H9 (cell line): Measurements from ENCODE around the gene ALDH2. TPM values are rescaled to one million over a fixed set of nuclear protein-coding genes. Genes with fewer than 3 reads are reported as not detected.

Experiments used
- DNase-seq: peaks from one replicate; pipeline ENCODE4 v3.0.0-alpha.2; 2017
- H2AFZ ChIP-seq: one replicate; pipeline ENCODE4 v1.6.1; 2013; ENCODE audit warnings: mild to moderate bottlenecking, low read length, control low read depth, moderate library complexity
- H2AK5ac ChIP-seq: 2 replicates; pipeline ENCODE4 v1.6.1; 2013; ENCODE audit warnings: low read length, control low read depth, mixed read lengths; ENCODE audit not compliant: insufficient read length
- H2BK120ac ChIP-seq: one replicate; pipeline ENCODE4 v1.6.1; 2013; ENCODE audit warnings: low read depth, mild to moderate bottlenecking, low read length, control low read depth, inconsistent platforms; ENCODE audit not compliant: poor library complexity, severe bottlenecking
- H2BK12ac ChIP-seq: 2 replicates; pipeline ENCODE4 v1.6.1; 2013; ENCODE audit warnings: low read length, control low read depth, mixed read lengths, low read depth; ENCODE audit not compliant: insufficient read length
- H2BK15ac ChIP-seq: 2 replicates; pipeline ENCODE4 v1.6.1; 2013; ENCODE audit warnings: low read depth, low read length, control low read depth
- H2BK20ac ChIP-seq: one replicate; pipeline ENCODE4 v1.6.1; 2013; ENCODE audit warnings: low read depth, mild to moderate bottlenecking, low read length, control low read depth, inconsistent platforms; ENCODE audit not compliant: poor library complexity, severe bottlenecking
- H2BK5ac ChIP-seq: 2 replicates; pipeline ENCODE4 v1.6.1; 2013; ENCODE audit warnings: low read length, control low read depth, mixed read lengths; ENCODE audit not compliant: insufficient read length
- H3K14ac ChIP-seq: 2 replicates; pipeline ENCODE4 v1.6.1; 2013; ENCODE audit warnings: low read length, control low read depth; ENCODE audit not compliant: insufficient read depth
- H3K18ac ChIP-seq: 2 replicates; pipeline ENCODE4 v1.6.1; 2013; ENCODE audit warnings: low read depth, mild to moderate bottlenecking, mixed read lengths, low read length, control low read depth; ENCODE audit not compliant: insufficient read length
- H3K23ac ChIP-seq: 2 replicates; pipeline ENCODE4 v1.6.1; 2013; ENCODE audit warnings: low read length, control low read depth, mixed read lengths, low read depth; ENCODE audit not compliant: insufficient read length
- H3K23me2 ChIP-seq: 2 replicates; pipeline ENCODE4 v1.6.1; 2013; ENCODE audit warnings: low read depth, mild to moderate bottlenecking, mixed read lengths, low read length, control low read depth; ENCODE audit not compliant: insufficient read length, poor library complexity, severe bottlenecking
- H3K27ac ChIP-seq: 2 replicates; pipeline ENCODE4 v1.5.1; 2013; ENCODE audit warnings: low read length, control low read depth, mixed read lengths, low read depth; ENCODE audit not compliant: insufficient read length
- H3K27me3 ChIP-seq: 2 replicates; pipeline ENCODE4 v1.6.1; 2013; ENCODE audit warnings: low read length, control low read depth, inconsistent platforms; ENCODE audit not compliant: insufficient read depth
- H3K4ac ChIP-seq: 2 replicates; pipeline ENCODE4 v1.6.1; 2013; ENCODE audit warnings: low read depth, mild to moderate bottlenecking, control low read depth, inconsistent platforms, low read length, moderate library complexity
- H3K4me1 ChIP-seq: 2 replicates; pipeline ENCODE4 v1.6.1; 2013; ENCODE audit warnings: low read length, control low read depth, inconsistent platforms; ENCODE audit not compliant: insufficient read depth
- H3K4me2 ChIP-seq: 2 replicates; pipeline ENCODE4 v1.6.1; 2013; ENCODE audit warnings: low read length, control low read depth, mixed read lengths; ENCODE audit not compliant: insufficient read length, insufficient read depth
- H3K56ac ChIP-seq: 2 replicates; pipeline ENCODE4 v1.6.1; 2013; ENCODE audit warnings: low read depth, mild to moderate bottlenecking, mixed read lengths, low read length, control low read depth; ENCODE audit not compliant: insufficient read length
- H3K79me1 ChIP-seq: 2 replicates; pipeline ENCODE4 v1.6.1; 2013; ENCODE audit warnings: low read depth, mild to moderate bottlenecking, moderate library complexity, low read length, control low read depth, inconsistent platforms; ENCODE audit not compliant: insufficient read depth, poor library complexity, severe bottlenecking
- H3K79me2 ChIP-seq: 2 replicates; pipeline ENCODE4 v1.6.1; 2013; ENCODE audit warnings: low read length, control low read depth, inconsistent platforms; ENCODE audit not compliant: insufficient read depth
- H3K9ac ChIP-seq: 2 replicates; pipeline ENCODE4 v1.6.1; 2013; ENCODE audit warnings: low read length, control low read depth, mixed read lengths; ENCODE audit not compliant: insufficient read length; ENCODE audit errors: extremely low read depth
- H3K9me3 ChIP-seq: one replicate; pipeline ENCODE4 v1.6.1; 2013; ENCODE audit warnings: low read depth, low read length, inconsistent platforms; ENCODE audit not compliant: control insufficient read depth
- H3T11ph ChIP-seq: one replicate; pipeline ENCODE4 v1.6.1; 2013; ENCODE audit warnings: mild to moderate bottlenecking, low read length, control low read depth, inconsistent platforms
- H4K20me1 ChIP-seq: one replicate; pipeline ENCODE4 v1.6.1; 2013; ENCODE audit not compliant: control insufficient read depth, insufficient read length, insufficient read depth
- H4K5ac ChIP-seq: 2 replicates; pipeline ENCODE4 v1.6.1; 2013; ENCODE audit warnings: low read depth, mild to moderate bottlenecking, mixed read lengths, low read length, control low read depth; ENCODE audit not compliant: insufficient read length
- H4K8ac ChIP-seq: replicated peaks from 2 replicates; pipeline ENCODE4 v1.6.1; 2013; ENCODE audit warnings: low read length, control low read depth, mixed read lengths, low read depth; ENCODE audit not compliant: insufficient read length
- H4K91ac ChIP-seq: 2 replicates; pipeline ENCODE4 v1.6.1; 2013; ENCODE audit warnings: low read depth, mild to moderate bottlenecking, moderate library complexity, mixed read lengths, low read length, control low read depth; ENCODE audit not compliant: insufficient read length
- H3K27ac Mint-ChIP-seq, 3 experiments: 2 replicates in 2 of 3; 3 replicates in 1 of 3; pipeline ENCODE4 v1.8.0; 2020 to 2021; ENCODE audit warnings: mixed read lengths in 3 of 3, mild to moderate bottlenecking in 1 of 3, moderate library complexity in 1 of 3
- H3K27me3 Mint-ChIP-seq: 2 replicates; pipeline ENCODE4 v1.8.0; 2021; ENCODE audit warnings: low read depth, mild to moderate bottlenecking, moderate library complexity, mixed read lengths
- H3K36me3 Mint-ChIP-seq, 3 experiments: 2 replicates in 2 of 3; 3 replicates in 1 of 3; pipeline ENCODE4 v1.8.0; 2020 to 2021; ENCODE audit warnings: low read depth in 3 of 3, mixed read lengths in 3 of 3; ENCODE audit not compliant: insufficient read depth in 1 of 3
- H3K4me1 Mint-ChIP-seq, 2 experiments: 2 replicates each; pipeline ENCODE4 v1.8.0; 2020; ENCODE audit warnings: mixed read lengths in 2 of 2
- H3K4me3 Mint-ChIP-seq, 2 experiments: 2 replicates in 1 of 2; 3 replicates in 1 of 2; pipeline ENCODE4 v1.8.0; 2020 to 2021; ENCODE audit warnings: mild to moderate bottlenecking in 2 of 2, mixed read lengths in 2 of 2, moderate library complexity in 1 of 2
- H3K9me3 Mint-ChIP-seq, 2 experiments: 2 replicates in 1 of 2; 3 replicates in 1 of 2; pipeline ENCODE4 v1.8.0; 2020; ENCODE audit warnings: mild to moderate bottlenecking in 2 of 2, mixed read lengths in 2 of 2, moderate library complexity in 1 of 2
- CTCF ChIP-seq: fragments of 200-600 bp; sonication (generic); conservative IDR thresholded peaks from 3 replicates; pipeline ENCODE4 v1.8.0; 2021; ENCODE audit warnings: antibody characterized with exemption, mild to moderate bottlenecking
- WGBS: extraction: QIAGEN DNeasy Blood & Tissue Kit; methylation state at CpG from one replicate; pipeline ENCODE4 v1.1.7; 2013; ENCODE audit warnings: missing lambda C conversion rate, low lambda C conversion rate, mixed read lengths; ENCODE audit not compliant: insufficient read length; ENCODE audit errors: extremely low coverage; 5-methylcytosine and 5-hydroxymethylcytosine counted together
- total RNA-seq: library from RNA; stranded (reverse); gene quantifications from 2 replicates; pipeline ENCODE4 v1.2.1, GENCODE V29; 2021

ALDH2 gene
- total RNA-seq, 1 experiment from 2014 or later, result 44.0 TPM

DNA sequence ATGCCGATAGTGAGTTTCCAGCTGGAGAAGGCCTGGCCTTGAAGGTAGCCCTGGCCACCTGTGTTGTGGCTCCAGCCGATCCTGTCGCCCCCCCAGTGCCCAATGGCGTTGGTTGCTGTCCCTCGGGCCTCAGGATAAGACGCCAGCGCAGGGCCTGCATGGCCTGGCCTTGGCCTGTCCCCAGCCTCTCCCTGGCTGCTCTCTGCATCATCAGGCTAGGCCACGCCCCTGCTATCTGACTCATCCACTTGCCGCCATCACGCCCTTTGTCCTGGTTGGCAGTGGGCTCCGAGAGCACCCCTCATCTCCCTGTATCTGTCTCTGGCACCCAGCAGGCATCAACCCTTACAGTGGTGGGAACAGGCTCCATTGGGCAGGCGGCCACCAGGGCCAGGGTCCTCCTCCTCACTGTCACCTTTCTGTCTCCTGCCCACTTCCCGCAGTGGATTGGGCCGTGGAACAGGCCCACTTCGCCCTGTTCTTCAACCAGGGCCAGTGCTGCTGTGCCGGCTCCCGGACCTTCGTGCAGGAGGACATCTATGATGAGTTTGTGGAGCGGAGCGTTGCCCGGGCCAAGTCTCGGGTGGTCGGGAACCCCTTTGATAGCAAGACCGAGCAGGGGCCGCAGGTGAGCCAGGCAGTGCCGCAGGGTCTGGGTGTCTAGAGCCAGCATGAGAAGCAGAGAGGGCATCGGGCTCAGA is 25.6 kb downstream of the ALDH2 start:
- no peaks in the 10 kb centered on the region for H3K9me3 ChIP-seq
- H3K56ac ChIP-seq, result no peak overlapping the region
- Mint-ChIP-seq H3K27me3 (no peaks in the 10 kb centered on the region), H3K9me3 (no peaks in the 10 kb centered on the region), H3K4me1 (no peaks in the 10 kb centered on the region), H3K36me3 (peaks cover 11 to 54% (median 44%) of the 10 kb centered on the region in 3 experiments; a peak in 6 of 7 replicates), H3K27ac (peak overlapping the region in 1 of 3 experiments; percentile 83; a peak in 2 of 7 replicates), H3K4me3 (no peak overlapping the region)
- no peak overlapping the region for H2BK120ac ChIP-seq
- no peak overlapping the region for H3K9ac ChIP-seq
- H2BK5ac ChIP-seq, result no peak overlapping the region
- no peaks in the 10 kb centered on the region for H3K4me1 ChIP-seq
- no peak for TF ChIP-seq CTCF
- no peak overlapping the region for H2AK5ac ChIP-seq
- no peaks in the 10 kb centered on the region for H3K23me2 ChIP-seq
- H2BK15ac ChIP-seq, result no peak overlapping the region
- DNase-seq, result peak; percentile 52
- no peaks in the 10 kb centered on the region for H3K79me1 ChIP-seq
- no CpG with 5 or more reads among the region's 27 CpGs for WGBS
- H3K4ac ChIP-seq, result no peak overlapping the region
- no peak overlapping the region for H3K27ac ChIP-seq
- H4K91ac ChIP-seq, result no peak overlapping the region
- no peaks in the 10 kb centered on the region for H4K20me1 ChIP-seq
- H3K79me2 ChIP-seq, result no peaks in the 10 kb centered on the region
- H4K8ac ChIP-seq, result no peak overlapping the region
- no peak overlapping the region for H3T11ph ChIP-seq
- H2BK20ac ChIP-seq, result no peak overlapping the region
- H2AFZ ChIP-seq, result no peak overlapping the region
- H3K27me3 ChIP-seq, result no peaks in the 10 kb centered on the region
- H3K18ac ChIP-seq, result no peak overlapping the region
- no peak overlapping the region; the same call in 1 of the 2 replicates for H3K14ac ChIP-seq
- H3K4me2 ChIP-seq, result no peak overlapping the region
- H3K23ac ChIP-seq, result no peak overlapping the region
- H4K5ac ChIP-seq, result no peak overlapping the region
- H2BK12ac ChIP-seq, result no peak overlapping the region
